ENCODE measurements around the gene CDX4. TPM values are rescaled to one million over a fixed set of nuclear protein-coding genes. Genes with fewer than 3 reads are reported as not detected.

CDX4 gene
- total RNA-seq = not detected in 2 replicates

GRCh38 chrX:73446831-73447230, at the start of gene CDX4:
Gene CDX4, plus strand, starts transcription at chrX:73447053. Its CDS starts 201 bp downstream, at chrX:73447254.

Other genes starting within 250 kb of the CDX4 start
- gene NAP1L2, start 232.2 kb upstream of the CDX4 start, total RNA-seq = 0.34 and 1.6 TPM in 2 replicates
- 6.9 and 7.2 TPM in 2 replicates for gene CHIC1, start 116.1 kb downstream of the CDX4 start, total RNA-seq